Memory B cell (primary cell): ENCODE data around the gene KIAA0825.

ENCODE experiments used
- ATAC-seq: fragments of 150-1000 bp; cut with Tn5 transposase; 2 replicates; pipeline ENCODE4 v1.10.0; 2021; ENCODE audit warnings: low read depth, mild to moderate bottlenecking, moderate library complexity
- DNase-seq, 2 donors: peaks; one replicate each; pipeline ENCODE4 v3.0.0; 2022; ENCODE audit warnings: low spot score in 2 of 2
- H3K27ac Mint-ChIP-seq: one replicate; pipeline ENCODE4 v1.8.0; 2022; ENCODE audit warnings: mild to moderate bottlenecking, moderate library complexity, mixed read lengths
- H3K27me3 Mint-ChIP-seq: one replicate; pipeline ENCODE4 v1.8.0; 2022; ENCODE audit warnings: mixed read lengths
- H3K36me3 Mint-ChIP-seq: one replicate; pipeline ENCODE4 v1.8.0; 2022; ENCODE audit warnings: mild to moderate bottlenecking, mixed read lengths
- H3K4me1 Mint-ChIP-seq: one replicate; pipeline ENCODE4 v1.8.0; 2022; ENCODE audit warnings: mixed read lengths
- H3K4me3 Mint-ChIP-seq: one replicate; pipeline ENCODE4 v1.8.0; 2022; ENCODE audit warnings: mild to moderate bottlenecking, moderate library complexity, mixed read lengths
- H3K9me3 Mint-ChIP-seq: one replicate; pipeline ENCODE4 v1.8.0; 2022; ENCODE audit warnings: mixed read lengths

Gene KIAA0825

DNA sequence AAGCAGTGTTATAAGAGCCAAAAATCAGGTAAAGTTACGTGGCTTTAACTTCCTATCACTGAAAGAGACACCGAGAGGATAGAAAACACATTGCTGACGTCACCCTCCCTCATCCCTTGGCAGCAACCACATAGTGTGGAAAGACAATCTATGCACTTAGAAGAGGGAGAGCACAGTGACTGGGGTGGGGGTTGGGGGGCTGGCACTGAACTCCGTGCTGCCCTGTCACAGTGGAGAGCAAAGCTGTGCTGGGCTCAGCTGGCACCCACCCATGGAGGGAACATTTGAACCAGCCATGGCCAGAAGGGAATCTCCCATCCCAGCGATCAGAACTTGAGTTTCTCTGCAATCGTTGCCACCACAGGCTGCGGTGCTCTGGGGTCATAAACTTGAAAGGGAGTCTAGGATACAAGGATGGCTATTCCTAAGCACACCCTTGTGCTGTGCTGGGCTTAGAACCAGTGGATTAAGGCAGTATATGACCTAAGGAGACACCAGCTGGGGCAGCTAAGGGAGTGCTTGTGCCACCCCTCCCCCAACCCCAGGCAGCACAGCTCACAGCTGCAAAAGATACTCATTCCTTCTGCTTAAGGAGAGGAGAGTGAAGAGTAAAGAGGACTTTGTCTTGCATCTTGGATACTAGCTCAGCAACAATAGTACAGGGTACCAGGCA is 73.4 kb downstream of the KIAA0825 start:
- Mint-ChIP-seq H3K4me3 (no peak overlapping the region), H3K27me3 (no peaks in the 10 kb centered on the region), H3K36me3 (peaks cover 10% of the 10 kb centered on the region), H3K9me3 (peaks cover 7% of the 10 kb centered on the region), H3K4me1 (peaks cover 10% of the 10 kb centered on the region), H3K27ac (no peak overlapping the region)
- DNase-seq, result no peak
- no peak for ATAC-seq

DNA sequence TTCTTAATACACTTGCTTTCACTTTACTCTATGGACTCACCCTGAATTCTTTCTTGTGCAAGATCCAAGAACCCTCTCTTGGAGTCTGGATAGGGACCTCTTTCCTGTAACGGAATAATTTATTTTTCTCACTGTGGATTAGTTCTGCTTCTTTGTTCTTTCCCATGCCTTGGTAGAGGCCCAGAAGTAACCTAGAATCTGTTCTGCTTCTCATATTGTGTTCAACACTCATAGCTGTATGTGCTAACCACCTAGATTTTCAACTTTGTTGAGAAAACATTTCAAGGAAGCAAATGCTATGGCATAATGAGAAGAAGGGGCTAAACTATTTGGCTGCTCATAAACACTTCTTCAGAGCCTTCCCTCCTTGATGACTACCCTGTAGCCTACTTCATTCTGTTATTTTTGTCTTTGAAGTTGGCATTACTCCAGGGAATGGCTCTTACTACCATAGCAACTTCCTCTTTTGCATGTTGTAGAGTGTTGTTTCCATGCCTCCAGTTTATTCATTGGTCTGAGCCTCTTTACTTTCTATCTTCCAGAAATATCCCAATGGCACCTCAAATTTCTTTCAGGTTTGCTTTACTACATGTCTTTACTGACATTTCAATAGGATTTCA is 74.3 kb downstream of the KIAA0825 start:
- H3K27ac Mint-ChIP-seq, result no peak overlapping the region
- DNase-seq (no peak), ATAC-seq (peak; percentile 56)
- peaks cover 8% of the 10 kb centered on the region for H3K9me3 Mint-ChIP-seq
- no peaks in the 10 kb centered on the region for H3K27me3 Mint-ChIP-seq
- peaks cover 10% of the 10 kb centered on the region for H3K4me1 Mint-ChIP-seq
- H3K36me3 Mint-ChIP-seq, result peaks cover 10% of the 10 kb centered on the region
- H3K4me3 Mint-ChIP-seq, result no peak overlapping the region

DNA sequence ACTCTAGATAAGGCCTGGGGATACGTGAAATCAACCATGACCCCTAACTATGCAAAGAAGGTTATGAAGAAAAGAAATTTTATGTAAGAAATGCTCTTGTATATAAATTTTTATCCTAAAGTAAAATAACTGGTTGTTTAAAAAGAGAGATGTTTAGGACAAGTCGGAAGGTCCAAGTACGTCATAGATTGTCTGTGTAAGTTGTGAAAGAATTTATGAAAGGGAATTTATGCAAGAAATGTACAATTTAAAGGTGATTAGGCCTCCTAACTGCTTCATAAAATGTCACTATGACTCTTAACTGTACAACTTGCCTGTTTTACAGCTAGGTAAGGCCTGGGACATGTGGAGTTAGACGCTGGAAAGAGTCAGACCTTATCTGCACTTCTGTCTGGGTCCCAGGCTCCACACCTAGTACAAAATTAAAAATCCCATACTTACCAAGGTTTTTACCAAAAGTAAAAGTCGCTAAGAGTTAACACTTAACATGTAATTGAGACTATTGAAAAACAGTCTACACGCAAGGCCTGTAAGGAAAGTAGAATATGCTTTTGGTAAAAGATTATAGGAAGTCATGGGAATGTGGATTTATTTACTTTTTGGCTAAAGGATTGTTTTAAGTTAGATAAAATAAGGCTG is 77.4 kb downstream of the KIAA0825 start:
- Mint-ChIP-seq H3K27me3 (no peaks in the 10 kb centered on the region), H3K27ac (no peak overlapping the region), H3K4me1 (peaks cover 10% of the 10 kb centered on the region), H3K9me3 (peaks cover 8% of the 10 kb centered on the region), H3K4me3 (no peak overlapping the region), H3K36me3 (peaks cover 10% of the 10 kb centered on the region)
- no peak for DNase-seq
- no peak for ATAC-seq

DNA sequence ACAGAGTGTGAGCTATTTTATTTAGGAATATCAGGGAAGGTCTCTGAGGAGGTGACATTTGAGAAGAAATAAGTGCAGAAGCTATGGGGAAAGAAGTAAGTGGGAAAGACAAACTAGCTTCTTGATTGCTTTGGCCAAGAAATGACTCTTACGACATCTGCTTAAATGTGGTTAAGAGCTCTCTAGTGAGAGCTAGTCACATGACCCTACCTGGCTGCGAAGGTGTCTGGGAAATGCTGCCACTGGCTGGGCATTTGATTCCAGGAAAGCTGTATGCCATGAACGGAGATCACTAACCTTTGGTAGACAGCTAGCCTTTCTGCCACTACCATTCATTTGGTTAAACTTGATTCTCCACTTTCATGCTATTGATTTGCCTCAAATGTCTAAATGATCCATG is 80.1 kb downstream of the KIAA0825 start:
- ATAC-seq (no peak), DNase-seq (no peak)
- Mint-ChIP-seq H3K9me3 (peaks cover 8% of the 10 kb centered on the region), H3K27me3 (no peaks in the 10 kb centered on the region), H3K4me1 (no peaks in the 10 kb centered on the region), H3K27ac (no peak overlapping the region), H3K36me3 (peaks cover 10% of the 10 kb centered on the region), H3K4me3 (no peak overlapping the region)

DNA sequence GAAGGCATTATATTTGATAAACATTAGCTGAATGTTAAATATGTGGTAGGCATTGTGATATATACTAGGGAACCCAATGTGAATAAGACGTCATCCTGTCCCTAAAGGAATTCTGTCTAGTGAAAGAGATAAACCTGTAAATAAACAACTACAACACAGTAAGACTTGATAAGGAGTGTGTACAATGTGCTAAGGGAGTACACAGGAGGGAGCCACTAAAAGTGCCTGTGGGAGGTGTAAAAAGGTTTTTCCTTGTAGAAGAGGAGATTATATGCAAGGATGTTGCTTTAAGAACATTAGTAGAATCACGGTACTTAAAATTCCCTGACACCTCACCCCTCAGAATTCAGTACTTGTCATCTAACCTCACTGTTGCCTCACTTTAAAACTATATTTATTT is 91.7 kb downstream of the KIAA0825 start:
- no peaks in the 10 kb centered on the region for H3K9me3 Mint-ChIP-seq
- no peak overlapping the region for H3K27ac Mint-ChIP-seq
- no peaks in the 10 kb centered on the region for H3K4me1 Mint-ChIP-seq
- H3K27me3 Mint-ChIP-seq, result no peaks in the 10 kb centered on the region
- H3K36me3 Mint-ChIP-seq, result no peaks in the 10 kb centered on the region
- no peak for DNase-seq
- ATAC-seq, result no peak
- H3K4me3 Mint-ChIP-seq, result no peak overlapping the region

DNA sequence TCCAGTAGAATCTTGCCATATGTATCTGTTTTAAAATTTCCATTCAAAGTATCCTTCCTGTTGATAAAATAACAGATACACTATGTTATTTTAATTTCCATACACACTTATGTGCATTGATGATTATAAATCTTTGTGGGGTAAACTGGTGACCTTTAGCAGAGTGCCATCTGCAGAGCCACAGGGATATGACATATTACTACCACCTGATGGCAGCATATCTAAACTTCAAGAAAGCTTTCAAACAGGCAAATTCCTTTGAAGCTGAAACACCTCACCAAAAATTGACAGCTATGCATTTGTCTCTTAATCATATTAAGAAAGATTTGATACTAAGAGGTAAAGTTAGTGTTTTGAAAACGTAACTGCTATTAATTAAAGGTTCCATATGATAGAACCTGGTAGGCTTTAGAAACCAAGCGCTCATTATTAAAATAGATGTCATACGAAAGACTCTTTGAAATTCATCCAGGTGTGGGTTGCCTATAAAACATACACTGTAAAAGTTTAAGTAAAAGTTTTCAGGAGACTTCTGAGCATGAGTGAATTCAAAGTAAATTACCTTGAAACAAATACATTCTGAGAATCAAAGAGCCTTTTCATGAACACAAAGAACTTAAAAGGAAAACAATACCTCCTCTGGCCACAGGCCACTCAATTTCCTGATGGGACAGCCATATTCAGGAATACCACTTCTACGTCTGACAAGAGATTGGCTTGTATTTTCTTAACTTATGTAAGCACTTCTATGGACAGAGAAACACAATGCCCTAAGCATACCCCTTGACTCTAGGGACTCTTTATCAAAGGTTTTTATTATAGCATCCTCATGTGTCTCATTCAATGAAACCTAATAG is 93.3 kb downstream of the KIAA0825 start:
- DNase-seq (peak in 1 of 2 donors; percentile 6), ATAC-seq (peak; percentile 43)
- Mint-ChIP-seq H3K4me1 (no peaks in the 10 kb centered on the region), H3K27me3 (no peaks in the 10 kb centered on the region), H3K4me3 (no peak overlapping the region), H3K9me3 (no peaks in the 10 kb centered on the region), H3K36me3 (no peaks in the 10 kb centered on the region), H3K27ac (no peak overlapping the region)

DNA sequence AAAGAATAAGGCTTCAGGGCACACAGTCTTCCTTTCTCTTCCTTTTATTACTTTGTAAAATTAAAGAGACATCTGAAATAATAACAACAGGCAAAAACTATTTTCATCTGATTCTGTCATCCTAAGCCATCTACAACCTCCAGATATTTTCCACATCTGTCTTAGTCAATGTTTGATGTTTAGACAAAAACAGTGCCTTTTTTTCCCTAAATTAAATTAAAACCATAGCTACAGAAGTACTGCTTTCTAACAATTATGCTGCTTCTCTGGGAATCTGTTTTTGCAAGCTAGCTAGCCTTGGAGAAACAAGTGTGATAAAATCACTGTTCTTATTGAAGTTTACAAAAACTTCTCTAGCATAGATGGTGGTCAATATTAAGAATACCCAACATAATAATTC is 95.4 kb downstream of the KIAA0825 start:
- no peak overlapping the region for H3K27ac Mint-ChIP-seq
- H3K27me3 Mint-ChIP-seq, result no peaks in the 10 kb centered on the region
- no peaks in the 10 kb centered on the region for H3K4me1 Mint-ChIP-seq

DNA sequence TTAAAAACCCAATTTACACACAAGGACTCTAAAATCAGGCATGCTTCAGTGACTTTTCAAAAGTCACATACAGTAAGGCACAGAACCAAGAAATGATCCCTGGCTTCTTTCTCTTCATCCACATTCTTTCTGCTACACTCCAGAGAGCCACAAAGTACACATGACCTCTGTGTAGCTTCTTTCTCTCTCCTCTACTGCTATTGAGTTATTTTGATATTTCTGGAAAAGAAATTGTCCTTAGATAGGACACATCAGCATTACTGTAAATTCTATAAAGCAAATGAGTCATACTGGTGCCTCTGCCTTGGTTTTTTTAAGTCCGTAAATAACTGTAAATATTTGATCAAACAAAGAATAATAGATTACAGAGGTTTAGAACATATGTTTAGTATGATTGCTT is 96.3 kb downstream of the KIAA0825 start:
- no peak overlapping the region for H3K4me3 Mint-ChIP-seq
- H3K9me3 Mint-ChIP-seq, result no peaks in the 10 kb centered on the region
- no peaks in the 10 kb centered on the region for H3K4me1 Mint-ChIP-seq
- H3K36me3 Mint-ChIP-seq, result no peaks in the 10 kb centered on the region
- ATAC-seq (no peak), DNase-seq (no peak)
- no peak overlapping the region for H3K27ac Mint-ChIP-seq
- H3K27me3 Mint-ChIP-seq, result no peaks in the 10 kb centered on the region

More for the DNA sequence above, 95.4 kb downstream of the KIAA0825 start:
- Mint-ChIP-seq H3K36me3 (no peaks in the 10 kb centered on the region), H3K4me3 (no peak overlapping the region), H3K9me3 (no peaks in the 10 kb centered on the region)
- DNase-seq (no peak), ATAC-seq (no peak)

DNA sequence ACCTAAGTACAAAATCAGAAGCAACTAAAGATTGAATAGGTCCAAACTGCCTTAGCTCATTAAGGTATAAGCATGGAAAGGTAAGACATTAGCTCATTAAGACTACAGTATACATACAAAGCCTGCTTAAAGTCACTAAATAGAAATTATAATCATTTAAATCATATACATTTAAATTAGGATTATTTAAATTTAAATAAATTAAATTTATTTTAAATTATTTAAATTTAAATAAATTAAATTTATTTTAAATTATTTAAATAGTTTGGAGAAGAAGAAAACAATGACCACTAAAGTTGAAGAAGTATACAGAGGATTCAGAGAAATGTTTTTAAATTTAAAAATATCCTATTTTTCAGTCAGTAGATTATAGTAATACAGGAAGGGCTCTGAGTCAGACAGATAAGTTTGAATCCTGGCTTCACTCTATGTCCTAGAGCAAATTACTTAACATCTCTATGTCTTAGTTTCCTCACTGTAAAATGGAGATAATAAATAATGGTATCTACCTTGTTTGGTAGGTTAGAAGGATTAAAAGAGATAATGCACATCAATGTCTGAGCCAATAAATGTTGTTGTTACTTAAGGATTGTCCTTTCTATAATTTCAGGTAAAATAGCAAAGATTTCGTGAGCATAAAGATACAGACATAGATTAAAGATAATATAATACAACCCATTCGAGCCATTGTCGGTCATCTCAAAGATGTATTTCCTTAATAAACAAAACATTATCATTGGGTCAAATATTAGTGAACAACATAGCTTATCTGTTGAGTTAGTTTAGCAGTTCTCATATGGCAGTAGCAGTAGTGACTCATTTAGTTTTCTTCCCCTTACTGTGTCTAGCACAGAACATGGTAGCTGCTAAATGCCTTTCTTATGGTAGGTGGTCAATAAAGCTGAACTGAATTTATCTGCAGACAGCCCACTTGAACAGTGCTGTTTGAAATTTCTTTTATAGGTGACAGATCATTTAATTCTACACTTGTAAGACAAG is 100.6 kb downstream of the KIAA0825 start:
- ATAC-seq (no peak), DNase-seq (no peak)
- Mint-ChIP-seq H3K4me3 (no peak overlapping the region), H3K27me3 (no peaks in the 10 kb centered on the region), H3K4me1 (no peaks in the 10 kb centered on the region), H3K36me3 (no peaks in the 10 kb centered on the region), H3K27ac (no peak overlapping the region), H3K9me3 (no peaks in the 10 kb centered on the region)

DNA sequence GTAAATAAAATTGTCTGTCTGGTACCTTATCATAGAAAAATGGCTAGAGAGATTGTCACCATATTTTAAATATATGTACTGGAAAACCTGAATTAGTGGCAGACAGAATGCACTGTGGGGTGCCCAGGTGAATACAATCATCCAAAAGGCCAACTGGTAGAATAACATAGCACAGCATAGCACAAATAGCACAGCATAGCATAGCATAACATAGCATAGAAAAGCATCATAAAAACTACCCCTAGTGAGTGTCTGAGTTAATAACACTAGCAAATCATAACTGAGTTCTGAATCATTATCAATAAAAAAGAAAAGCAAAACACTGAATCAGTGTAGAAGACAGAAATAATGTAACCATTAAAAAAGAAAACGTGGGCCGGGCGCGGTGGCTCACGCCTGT is 102.3 kb downstream of the KIAA0825 start:
- H3K27ac Mint-ChIP-seq, result no peak overlapping the region
- no peak for ATAC-seq

DNA sequence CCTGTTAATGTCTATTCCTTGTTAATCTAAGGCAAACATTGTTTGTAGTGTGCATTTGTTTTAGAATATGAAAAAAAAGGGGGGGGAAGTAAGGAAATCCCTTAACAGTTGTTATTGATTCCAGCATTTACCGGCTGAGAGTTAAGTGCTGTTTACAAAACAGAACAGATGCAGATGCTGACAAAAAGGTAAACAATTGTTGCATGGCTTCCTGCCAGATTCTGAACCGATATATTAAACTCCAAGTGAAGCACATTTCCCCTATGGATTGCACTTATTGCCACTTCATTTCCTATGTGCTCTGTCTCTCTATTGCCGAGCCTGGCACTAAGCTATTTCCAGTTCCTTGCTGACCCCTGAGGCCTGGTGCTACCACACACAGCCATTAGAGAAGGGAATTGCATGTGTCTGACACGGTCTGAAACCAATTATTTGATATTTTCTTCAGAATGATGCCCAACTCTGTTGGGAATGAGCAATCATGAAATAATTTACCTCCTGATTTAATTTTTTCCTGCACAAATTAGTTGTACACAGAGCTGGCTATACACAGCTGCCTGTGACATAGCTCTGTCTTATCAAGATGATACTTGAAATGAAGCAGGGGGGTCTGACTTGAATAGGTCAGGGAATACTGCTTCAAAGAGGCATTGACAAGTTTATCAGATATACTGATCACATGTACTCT is 109.8 kb downstream of the KIAA0825 start:
- DNase-seq (no peak), ATAC-seq (no peak)
- no peaks in the 10 kb centered on the region for H3K27me3 Mint-ChIP-seq
- H3K4me3 Mint-ChIP-seq, result no peak overlapping the region
- H3K27ac Mint-ChIP-seq, result no peak overlapping the region
- no peaks in the 10 kb centered on the region for H3K4me1 Mint-ChIP-seq
- no peaks in the 10 kb centered on the region for H3K9me3 Mint-ChIP-seq
- no peaks in the 10 kb centered on the region for H3K36me3 Mint-ChIP-seq

More for the DNA sequence above, 102.3 kb downstream of the KIAA0825 start:
- H3K27me3 Mint-ChIP-seq, result no peaks in the 10 kb centered on the region
- H3K9me3 Mint-ChIP-seq, result no peaks in the 10 kb centered on the region
- no peaks in the 10 kb centered on the region for H3K4me1 Mint-ChIP-seq
- no peak for DNase-seq
- no peaks in the 10 kb centered on the region for H3K36me3 Mint-ChIP-seq
- H3K4me3 Mint-ChIP-seq, result no peak overlapping the region

DNA sequence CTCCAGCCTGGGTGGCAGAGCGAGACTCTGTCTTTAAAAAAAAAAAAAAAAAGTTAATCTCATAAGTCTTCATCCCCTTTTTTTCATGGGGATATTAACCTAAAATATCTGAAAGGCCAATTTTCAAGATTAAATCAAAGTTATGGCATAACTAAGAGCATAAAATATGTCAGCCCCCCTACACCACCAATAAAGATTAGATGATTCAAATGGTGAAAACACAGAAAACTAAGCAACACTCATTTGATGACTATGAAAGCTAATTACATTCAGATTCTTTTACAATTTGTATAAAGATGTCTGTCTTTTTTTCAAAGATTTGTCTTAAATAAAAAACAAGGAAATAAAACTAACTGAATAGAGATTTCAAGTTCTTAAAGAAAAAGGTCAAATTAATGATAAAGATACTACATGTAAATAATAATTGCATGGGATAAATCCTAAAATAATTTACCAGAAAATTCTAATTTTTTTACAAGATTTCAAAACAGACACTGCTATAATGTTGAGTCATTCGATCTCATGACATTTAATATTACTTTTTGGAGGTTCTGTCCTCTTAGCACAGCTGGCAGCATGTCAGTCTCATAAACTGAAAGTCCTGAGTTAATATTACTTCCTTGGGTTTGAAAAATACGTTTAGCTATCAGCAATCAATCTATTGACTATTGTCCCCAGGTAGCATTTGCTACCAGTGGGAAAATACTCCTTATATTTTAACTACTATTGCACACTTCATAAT is 112.9 kb downstream of the KIAA0825 start:
- DNase-seq, result no peak
- Mint-ChIP-seq H3K27me3 (no peaks in the 10 kb centered on the region), H3K9me3 (no peaks in the 10 kb centered on the region), H3K4me1 (no peaks in the 10 kb centered on the region), H3K36me3 (no peaks in the 10 kb centered on the region), H3K4me3 (no peak overlapping the region), H3K27ac (no peak overlapping the region)
- ATAC-seq, result no peak
